B cell (primary cell): ENCODE results near the gene TIMM44.
A peak's percentile ranks its signal among the peaks of the same experiment; 100 is the strongest.

ENCODE experiments used
- CTCF ChIP-seq: fragments of 200-600 bp; IDR thresholded peaks from one replicate; pipeline ENCODE4 v1.8.0; 2022; ENCODE audit warnings: antibody characterized with exemption, mild to moderate bottlenecking
- EZH2 ChIP-seq: IDR thresholded peaks from 2 replicates; pipeline ENCODE4 v1.6.1; 2012; ENCODE audit warnings: borderline replicate concordance, low read depth, mild to moderate bottlenecking, moderate library complexity, low read length; ENCODE audit not compliant: insufficient read depth, poor library complexity, severe bottlenecking

- TF ChIP-seq CTCF (no peak), EZH2 (peak; percentile 2)
Observed at GRCh38 chr19:7916103-7916954, 27.1 kb downstream of the TIMM44 start.
